SU-DHL-6 (cell line): ENCODE measurements around the gene SEPTIN1.

Source experiments
- H2AFZ ChIP-seq: fragments of 200-600 bp; sonication (generic); 2 replicates; pipeline ENCODE4 v1.6.1; 2014; ENCODE audit warnings: low read depth, mild to moderate bottlenecking, moderate library complexity, mixed read lengths, antibody characterized with exemption, low read length; ENCODE audit not compliant: severe bottlenecking
- H3F3A ChIP-seq: fragments of 200-600 bp; shearing (Covaris generic); 2 replicates; pipeline ENCODE4 v1.6.0; 2016; ENCODE audit warnings: antibody characterized with exemption, mild to moderate bottlenecking; ENCODE audit not compliant: insufficient read depth
- H3K27ac ChIP-seq: fragments of 200-600 bp; sonication (generic); 2 replicates; pipeline ENCODE4 v1.5.1; 2016; ENCODE audit warnings: low read depth, mild to moderate bottlenecking, low read length, moderate library complexity, mixed read lengths
- H3K27me3 ChIP-seq: fragments of 200-600 bp; sonication (generic), shearing (Covaris generic); 2 replicates; pipeline ENCODE4 v1.6.0; 2014; ENCODE audit warnings: mild to moderate bottlenecking, low read length
- H3K36me3 ChIP-seq: fragments of 200-600 bp; sonication (generic); 2 replicates; pipeline ENCODE4 v1.6.1; 2014; ENCODE audit warnings: mild to moderate bottlenecking, low read length, mixed read lengths
- H3K4me2 ChIP-seq: fragments of 300-600, 200-600 bp; shearing (Covaris generic), sonication (generic); 2 replicates; pipeline ENCODE4 v1.6.0; 2014; ENCODE audit warnings: low read length, low read depth, mild to moderate bottlenecking; ENCODE audit not compliant: poor library complexity, severe bottlenecking
- H3K4me3 ChIP-seq: fragments of 200-600 bp; sonication (generic); 2 replicates; pipeline ENCODE4 v1.5.1; 2014; ENCODE audit warnings: antibody characterized with exemption, low read length, mild to moderate bottlenecking, mixed read lengths; ENCODE audit not compliant: insufficient read depth, poor library complexity, severe bottlenecking
- H3K79me2 ChIP-seq: fragments of 200-600 bp; sonication (generic); 2 replicates; pipeline ENCODE4 v1.6.1; 2014; ENCODE audit warnings: mild to moderate bottlenecking, low read length, moderate library complexity; ENCODE audit not compliant: insufficient read depth
- H3K9ac ChIP-seq: fragments of 200-600 bp; sonication (generic); 2 replicates; pipeline ENCODE4 v1.7.0; 2014; ENCODE audit warnings: mild to moderate bottlenecking, low read length
- H3K9me2 ChIP-seq: fragments of 200-600 bp; sonication (generic); replicated peaks from 2 replicates; pipeline ENCODE4 v1.6.1; 2014; ENCODE audit warnings: low read length; ENCODE audit not compliant: insufficient read depth
- H3K9me3 ChIP-seq: fragments of 200-600 bp; sonication (generic); 2 replicates; pipeline ENCODE4 v1.6.1; 2014; ENCODE audit warnings: low read length, mixed read lengths; ENCODE audit not compliant: insufficient read depth
- H4K20me1 ChIP-seq: fragments of 200-600 bp; sonication (generic); 2 replicates; pipeline ENCODE4 v1.6.1; 2014; ENCODE audit warnings: low read depth, mild to moderate bottlenecking, antibody characterized with exemption, low read length, moderate library complexity, mixed read lengths
- EZH2phosphoT487 ChIP-seq: fragments of 200-600 bp; sonication (generic), shearing (Covaris generic); conservative IDR thresholded peaks from 2 replicates; pipeline ENCODE4 v1.6.1; 2018; ENCODE audit warnings: mild to moderate bottlenecking, antibody characterized with exemption, low read length, moderate library complexity, mixed read lengths
- TF ChIP-seq, protein P1 (sequence below): fragments of 200-600 bp; sonication (generic); IDR thresholded peaks from one replicate; pipeline ENCODE4 v1.5.1; 2017; ENCODE audit warnings: antibody characterized with exemption, mild to moderate bottlenecking, low read length, moderate library complexity; ENCODE audit not compliant: insufficient read depth, poor library complexity, severe bottlenecking

Gene SEPTIN1

GRCh38 chr16:30374538-30374937 lies 7.8 kb downstream of the SEPTIN1 start, which contains the start of gene MYL11:
TSS of gene MYL11 (plus strand) at chr16:30374802. CDS start at chr16:30374858, 56 bp downstream.
- H3K27ac ChIP-seq: no peak within 1 kb of the TSS

GRCh38 chr16:30372725-30373124 lies 9.6 kb downstream of the SEPTIN1 start:
- TF ChIP-seq, protein P1, sequence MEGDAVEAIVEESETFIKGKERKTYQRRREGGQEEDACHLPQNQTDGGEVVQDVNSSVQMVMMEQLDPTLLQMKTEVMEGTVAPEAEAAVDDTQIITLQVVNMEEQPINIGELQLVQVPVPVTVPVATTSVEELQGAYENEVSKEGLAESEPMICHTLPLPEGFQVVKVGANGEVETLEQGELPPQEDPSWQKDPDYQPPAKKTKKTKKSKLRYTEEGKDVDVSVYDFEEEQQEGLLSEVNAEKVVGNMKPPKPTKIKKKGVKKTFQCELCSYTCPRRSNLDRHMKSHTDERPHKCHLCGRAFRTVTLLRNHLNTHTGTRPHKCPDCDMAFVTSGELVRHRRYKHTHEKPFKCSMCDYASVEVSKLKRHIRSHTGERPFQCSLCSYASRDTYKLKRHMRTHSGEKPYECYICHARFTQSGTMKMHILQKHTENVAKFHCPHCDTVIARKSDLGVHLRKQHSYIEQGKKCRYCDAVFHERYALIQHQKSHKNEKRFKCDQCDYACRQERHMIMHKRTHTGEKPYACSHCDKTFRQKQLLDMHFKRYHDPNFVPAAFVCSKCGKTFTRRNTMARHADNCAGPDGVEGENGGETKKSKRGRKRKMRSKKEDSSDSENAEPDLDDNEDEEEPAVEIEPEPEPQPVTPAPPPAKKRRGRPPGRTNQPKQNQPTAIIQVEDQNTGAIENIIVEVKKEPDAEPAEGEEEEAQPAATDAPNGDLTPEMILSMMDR: no peak
- no peak for TF ChIP-seq EZH2phosphoT487
- Histone ChIP-seq H3K9ac (peak overlapping the region; percentile 57; the same call in 1 of the 2 replicates), H3K36me3 (no peaks in the 10 kb centered on the region), H3K9me3 (no peaks in the 10 kb centered on the region), H3K9me2 (no peaks in the 10 kb centered on the region), H3K4me2 (peak overlapping the region; percentile 78), H3K4me3 (no peak overlapping the region), H3K27me3 (no peaks in the 10 kb centered on the region), H2AFZ (no peak overlapping the region), H3K27ac (peak overlapping the region; percentile 76), H3F3A (peaks cover 21% of the 10 kb centered on the region), H3K79me2 (peaks cover 22% of the 10 kb centered on the region), H4K20me1 (no peaks in the 10 kb centered on the region; the same call in 1 of the 2 replicates)

More at GRCh38 chr16:30374538-30374937, 7.8 kb downstream of the SEPTIN1 start, which contains the start of gene MYL11:
- Histone ChIP-seq H3K36me3 (no peaks in the 10 kb centered on the region), H3K9me2 (no peaks in the 10 kb centered on the region), H3K4me3 (no peak within 1 kb of the TSS), H3K4me2 (no peak within 1 kb of the TSS), H4K20me1 (no peaks in the 10 kb centered on the region), H3K79me2 (peaks cover 4% of the 10 kb centered on the region), H3K27me3 (no peaks in the 10 kb centered on the region), H3K9ac (no peak within 1 kb of the TSS), H2AFZ (no peak within 1 kb of the TSS), H3K9me3 (no peaks in the 10 kb centered on the region), H3F3A (peaks cover 24% of the 10 kb centered on the region)
- no peak for TF ChIP-seq EZH2phosphoT487
- TF ChIP-seq, protein P1: no peak

DNA sequence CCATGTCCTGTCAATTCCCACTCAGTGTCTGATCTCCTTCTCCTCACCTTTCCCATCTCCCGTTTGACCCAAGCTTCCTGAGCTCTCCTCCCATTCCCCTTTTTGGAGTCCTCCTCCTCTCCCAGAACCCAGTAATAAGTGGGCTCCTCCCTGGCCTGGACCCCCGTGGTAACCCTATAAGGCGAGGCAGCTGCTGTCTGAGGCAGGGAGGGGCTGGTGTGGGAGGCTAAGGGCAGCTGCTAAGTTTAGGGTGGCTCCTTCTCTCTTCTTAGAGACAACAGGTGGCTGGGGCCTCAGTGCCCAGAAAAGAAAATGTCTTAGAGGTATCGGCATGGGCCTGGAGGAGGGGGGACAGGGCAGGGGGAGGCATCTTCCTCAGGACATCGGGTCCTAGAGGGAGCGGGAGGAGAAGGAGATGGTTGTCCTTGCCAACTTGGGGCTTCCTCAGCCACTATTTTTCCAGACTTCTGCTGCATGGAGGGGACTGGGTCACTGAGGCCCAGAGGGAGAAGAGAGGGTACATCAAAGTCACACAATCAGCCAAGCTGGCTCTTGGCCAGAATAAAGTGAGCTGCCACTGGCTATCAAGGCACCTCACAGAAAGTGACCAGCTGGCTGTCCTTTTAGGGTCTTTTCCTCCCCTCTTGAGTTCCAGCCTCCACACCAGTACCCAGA lies 10.2 kb downstream of the SEPTIN1 start:
- peak overlapping the region; percentile 20 for H2AFZ ChIP-seq
- H3K4me2 ChIP-seq: peak overlapping the region; percentile 78
- peak overlapping the region; percentile 57 for H3K9ac ChIP-seq
- H3K27ac ChIP-seq: peak overlapping the region; percentile 76
- no peaks in the 10 kb centered on the region for H3K27me3 ChIP-seq
- H4K20me1 ChIP-seq: no peaks in the 10 kb centered on the region; the same call in 1 of the 2 replicates
- H3F3A ChIP-seq: peaks cover 16% of the 10 kb centered on the region
- no peaks in the 10 kb centered on the region for H3K9me3 ChIP-seq
- no peak for TF ChIP-seq EZH2phosphoT487
- TF ChIP-seq, protein P1: no peak
- no peak overlapping the region for H3K4me3 ChIP-seq
- H3K79me2 ChIP-seq: peaks cover 28% of the 10 kb centered on the region
- no peaks in the 10 kb centered on the region for H3K36me3 ChIP-seq
- no peaks in the 10 kb centered on the region for H3K9me2 ChIP-seq
